CD4-positive, alpha-beta T cell treated with Interferon gamma for 1 hour (primary cell): ENCODE measurements around the gene TBCD.

Source experiments
- DNase-seq: peaks from one replicate; pipeline ENCODE4 v3.0.0-alpha.2; 2020

The TBCD gene

DNA sequence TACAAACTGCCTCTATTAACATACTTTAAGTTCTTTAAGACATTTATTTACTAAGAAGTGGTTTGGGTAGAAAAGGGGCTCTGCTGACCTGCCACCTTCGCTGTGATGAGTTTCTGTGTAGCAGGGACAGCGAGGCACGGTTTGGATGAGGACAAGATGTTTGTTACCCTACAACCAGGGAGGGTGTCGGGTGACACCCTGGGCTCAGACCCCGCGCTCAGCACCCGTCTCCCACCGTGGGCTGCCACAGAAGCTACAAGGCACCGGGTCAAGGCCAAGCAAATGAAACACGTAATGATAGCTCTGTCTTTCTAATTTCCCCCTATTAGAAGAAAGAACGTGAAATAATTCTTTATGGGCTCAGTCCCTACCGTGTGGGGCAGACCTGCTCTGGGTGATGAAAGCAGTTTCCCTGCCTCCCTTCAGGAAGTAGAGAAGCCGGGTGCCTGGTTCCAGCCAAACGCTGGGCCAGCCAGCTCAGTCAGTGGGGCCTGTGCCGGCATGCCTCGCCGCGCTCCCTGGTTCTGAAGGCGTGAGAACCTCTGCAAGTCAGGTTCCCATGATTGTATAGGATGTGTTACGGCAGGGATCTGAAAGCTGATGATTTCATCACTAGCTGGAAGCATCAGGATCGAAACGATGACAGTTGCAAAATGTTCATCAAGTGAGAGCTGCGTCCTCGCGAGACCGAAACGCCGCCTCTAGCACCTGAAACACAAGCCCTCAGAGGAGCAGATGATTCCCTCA lies 84.1 kb downstream of the TBCD start:
- no peak for DNase-seq

DNA sequence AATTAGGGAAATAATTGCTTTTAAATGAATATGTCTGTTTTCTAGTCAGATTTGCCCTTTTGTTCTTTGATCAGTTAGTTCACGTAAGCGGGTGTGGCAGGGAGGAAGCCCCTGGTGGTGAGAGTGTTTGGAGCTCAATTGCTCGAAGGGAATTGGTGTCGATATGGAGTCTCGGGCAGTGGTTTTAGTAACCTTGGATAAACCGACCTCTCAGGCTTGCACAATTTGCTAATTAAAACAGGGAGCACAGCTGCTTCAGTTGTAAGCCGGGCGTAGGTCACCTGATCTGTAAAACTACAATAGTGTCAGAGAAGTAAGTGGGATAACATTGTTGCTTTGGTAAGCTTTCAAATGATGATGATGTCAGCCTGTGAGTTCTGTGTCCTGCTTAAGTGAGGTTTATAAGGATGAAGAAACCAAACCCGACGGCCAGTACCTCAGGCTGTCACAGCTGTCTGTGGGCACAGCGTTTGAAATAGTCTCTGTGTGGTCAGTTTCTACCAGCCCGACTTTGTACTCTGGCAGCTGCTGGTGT lies 85.0 kb downstream of the TBCD start:
- no peak for DNase-seq

DNA sequence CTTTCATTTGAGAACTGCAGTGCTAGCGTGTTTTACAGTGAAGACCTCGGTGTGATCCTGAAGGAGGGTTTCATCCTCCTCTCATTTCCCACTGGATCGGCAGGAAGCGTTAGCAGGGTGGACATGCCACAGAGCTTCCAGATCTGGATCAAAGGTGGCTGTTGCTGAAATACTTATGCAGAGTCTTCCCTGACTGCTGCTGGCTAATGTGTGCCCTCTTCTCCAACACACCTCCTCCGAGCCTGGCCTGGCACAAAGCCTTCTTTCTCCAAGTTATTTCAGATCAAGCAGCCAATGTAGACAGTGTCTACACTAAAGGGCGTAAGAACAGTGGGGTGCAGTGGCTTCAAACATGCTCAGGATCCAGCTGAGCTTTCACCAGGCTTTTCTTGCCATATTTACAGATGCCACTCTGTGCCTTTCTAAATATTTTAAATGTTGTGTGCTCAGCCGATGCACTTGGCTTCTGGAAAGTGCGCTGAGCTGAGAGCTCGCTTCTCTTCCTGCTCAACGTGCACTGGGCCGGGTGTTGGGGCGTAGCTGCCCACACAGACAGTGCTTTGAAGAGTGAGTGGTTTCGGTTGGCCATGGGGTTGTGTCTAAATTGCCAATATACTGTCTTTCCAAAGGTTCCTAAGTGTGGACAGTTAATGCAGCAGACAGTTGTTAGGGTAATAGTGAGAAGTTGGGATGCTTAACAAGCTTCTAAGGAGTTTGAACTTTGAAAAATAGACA lies 85.9 kb downstream of the TBCD start:
- DNase-seq = no peak

DNA sequence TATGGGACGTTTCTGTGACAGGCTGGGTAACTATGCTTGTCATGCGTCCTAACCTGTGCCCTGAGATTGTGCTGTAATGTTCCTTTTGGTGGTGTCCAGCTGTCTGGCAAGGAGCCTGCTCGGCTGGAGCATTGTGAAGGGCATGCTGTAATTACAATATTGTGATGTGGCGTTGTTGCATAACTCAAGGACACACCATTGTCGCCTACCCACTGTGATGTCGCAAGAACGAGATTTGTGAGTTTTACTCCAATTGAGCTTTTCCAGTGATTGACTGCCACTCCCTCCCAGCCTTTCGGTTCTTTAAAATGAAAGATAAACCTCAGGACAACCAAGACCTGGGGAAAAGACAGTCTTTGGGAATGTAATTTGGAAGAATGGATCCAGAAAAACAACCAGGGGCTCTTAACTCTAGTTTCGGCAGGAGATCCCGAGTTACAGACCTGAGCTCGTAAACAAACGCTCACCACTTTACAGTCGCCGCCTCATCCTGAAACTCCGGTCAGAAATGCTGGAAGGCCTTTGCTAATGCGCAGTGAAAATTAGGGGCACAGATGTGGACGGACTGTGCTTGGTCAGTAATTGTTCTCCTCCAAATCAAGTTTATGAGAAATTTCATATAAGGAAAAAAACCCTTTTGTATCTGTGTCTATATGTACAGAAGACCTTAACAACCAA lies 86.7 kb downstream of the TBCD start:
- DNase-seq = peak; percentile 33

DNA sequence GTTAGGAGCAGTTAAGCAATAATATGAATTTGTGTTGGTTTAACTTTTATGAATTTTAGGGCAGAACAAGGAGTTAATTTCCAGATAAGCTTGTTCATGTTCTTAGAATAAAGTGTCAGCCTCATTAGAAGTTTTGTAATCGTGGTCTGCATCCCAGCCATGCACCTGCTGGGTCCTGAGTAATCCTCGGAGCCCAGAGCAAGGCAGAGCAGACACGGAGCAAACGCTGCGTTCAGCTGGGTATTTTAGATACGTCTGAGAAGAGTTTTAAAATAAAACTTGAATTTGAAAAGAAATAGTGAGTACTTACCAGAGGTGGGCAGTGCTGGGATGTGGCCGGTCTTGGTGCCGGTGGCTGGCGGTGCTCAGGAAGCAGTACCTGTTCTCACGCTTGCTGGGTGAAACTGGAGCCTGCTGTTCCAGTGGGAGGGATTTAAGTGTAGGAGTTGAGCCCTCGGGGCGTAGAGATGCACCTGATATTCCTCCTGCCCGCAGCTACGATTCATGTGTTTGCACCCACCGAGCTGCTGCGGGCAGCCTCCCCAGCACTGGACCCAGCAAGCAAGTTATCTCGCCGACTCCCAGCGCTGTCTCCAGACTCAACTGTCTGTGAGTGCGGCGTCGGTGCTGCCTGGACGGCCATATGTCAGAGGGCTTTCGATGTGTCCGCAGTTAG lies 87.9 kb downstream of the TBCD start, which contains the start of gene ZNF750:
TSS of gene ZNF750 (minus strand) at position 406 of the 676 bp plus-strand sequence. CDS start 7,568 bp downstream, outside the sequence.
- no peak for DNase-seq

DNA sequence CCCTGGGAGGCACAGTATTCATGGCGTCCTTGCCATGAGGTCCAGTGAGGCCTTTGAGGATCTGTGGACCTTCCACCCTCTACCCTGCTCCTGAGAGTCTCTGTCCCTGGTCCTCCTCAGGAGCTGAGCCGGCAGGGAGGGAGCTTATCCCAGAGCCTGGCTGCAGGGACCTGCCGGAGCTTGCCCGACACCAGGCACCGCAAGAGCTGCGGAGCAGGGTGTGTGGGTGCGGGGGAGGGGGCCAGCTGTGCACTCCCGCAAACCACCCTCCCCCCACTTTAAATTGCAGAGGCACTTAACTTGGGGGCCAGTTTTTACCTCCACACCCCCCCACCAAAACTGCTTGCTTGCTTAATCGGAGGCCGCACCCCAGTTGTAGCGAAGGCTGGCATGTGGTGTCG lies 88.6 kb downstream of the TBCD start:
- no peak for DNase-seq

DNA sequence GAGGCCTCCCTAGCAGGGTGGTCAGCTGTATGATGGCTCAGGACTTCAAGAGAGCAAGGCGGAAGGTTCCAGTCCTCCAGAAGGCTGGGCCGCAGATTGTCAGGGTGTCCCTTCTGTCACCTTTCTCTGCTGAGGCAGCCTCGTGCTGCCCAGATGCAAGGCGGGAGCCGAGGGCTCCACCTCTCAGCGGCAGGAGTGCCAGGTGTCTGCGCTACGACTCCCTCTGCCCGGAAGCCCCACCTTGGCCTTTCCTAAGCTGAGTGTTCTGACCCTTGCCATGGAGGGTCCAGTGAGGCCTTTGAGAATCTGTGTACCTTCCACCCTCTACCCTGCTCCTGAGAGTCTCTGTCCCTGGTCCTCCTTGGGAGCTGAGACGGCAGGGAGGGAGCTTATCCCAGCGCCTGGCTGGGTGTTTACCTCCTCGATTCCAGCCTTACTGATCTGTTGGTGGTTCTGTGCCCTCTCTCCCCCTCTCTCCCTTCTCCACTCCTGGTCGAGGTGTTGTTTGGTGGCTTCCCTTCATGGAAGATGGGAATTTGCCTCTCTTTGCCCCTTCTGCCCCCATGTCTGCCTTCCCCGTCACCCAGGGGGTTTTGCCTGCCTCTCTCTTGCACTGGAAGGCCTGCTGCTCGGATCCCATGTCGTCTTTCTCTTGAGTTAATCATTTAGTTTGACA lies 90.2 kb downstream of the TBCD start:
- DNase-seq = no peak

DNA sequence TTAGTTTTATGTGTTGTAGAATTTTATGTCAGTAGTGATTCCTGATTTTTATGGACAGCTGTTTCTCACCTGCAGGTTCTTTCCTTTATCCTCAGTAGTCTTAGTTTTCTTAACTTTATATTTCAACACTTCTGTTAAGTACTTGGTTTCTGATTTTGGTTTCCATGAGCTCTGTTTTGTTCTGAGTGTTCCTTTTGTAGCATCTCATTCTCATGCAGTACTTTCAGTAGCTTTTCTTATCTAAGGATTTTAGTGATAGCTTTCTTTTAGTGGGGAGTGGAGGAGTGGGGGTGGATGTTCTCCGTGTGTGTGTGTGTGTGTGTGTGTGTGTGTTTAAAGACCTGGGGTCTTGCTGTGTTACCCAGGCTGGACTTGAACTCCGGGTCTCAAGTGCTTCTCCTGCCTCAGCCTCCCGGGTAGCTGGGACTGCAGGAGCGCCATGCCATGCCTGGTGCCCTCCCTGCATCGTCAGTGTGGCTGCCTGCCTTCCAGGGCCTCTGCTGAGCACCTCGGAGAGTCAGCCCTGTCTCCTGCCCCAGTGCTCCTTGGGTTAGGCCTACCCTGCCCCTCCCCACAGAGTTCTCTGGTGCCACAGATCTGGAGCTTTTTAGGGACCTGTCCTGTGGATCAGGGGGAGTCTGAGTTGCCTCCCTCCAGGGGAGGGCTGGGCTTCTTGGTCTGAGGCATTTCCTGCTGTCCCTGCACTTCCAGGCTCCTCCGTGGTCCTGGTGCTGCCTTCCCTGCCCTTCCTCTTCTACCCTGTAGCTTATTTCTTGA lies 92.2 kb downstream of the TBCD start:
- no peak for DNase-seq

DNA sequence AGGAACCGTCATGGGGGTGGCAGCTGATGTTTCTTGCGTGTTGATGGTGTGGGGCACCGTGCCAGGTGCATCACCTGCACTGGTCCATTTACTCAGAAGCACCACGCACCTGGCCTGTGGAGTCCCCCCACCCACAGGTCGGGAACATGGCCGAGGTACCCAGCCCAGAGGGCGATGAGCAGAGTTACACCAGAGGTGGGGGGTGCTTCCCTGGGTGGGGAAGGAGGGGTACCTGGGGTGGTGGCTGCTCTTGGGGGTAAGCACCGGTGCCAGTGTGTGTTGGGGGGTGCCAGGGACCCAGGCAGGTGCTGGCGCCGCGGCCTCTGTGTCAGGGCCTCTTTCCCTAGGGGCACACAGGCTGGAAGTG lies 92.9 kb downstream of the TBCD start:
- DNase-seq = no peak

DNA sequence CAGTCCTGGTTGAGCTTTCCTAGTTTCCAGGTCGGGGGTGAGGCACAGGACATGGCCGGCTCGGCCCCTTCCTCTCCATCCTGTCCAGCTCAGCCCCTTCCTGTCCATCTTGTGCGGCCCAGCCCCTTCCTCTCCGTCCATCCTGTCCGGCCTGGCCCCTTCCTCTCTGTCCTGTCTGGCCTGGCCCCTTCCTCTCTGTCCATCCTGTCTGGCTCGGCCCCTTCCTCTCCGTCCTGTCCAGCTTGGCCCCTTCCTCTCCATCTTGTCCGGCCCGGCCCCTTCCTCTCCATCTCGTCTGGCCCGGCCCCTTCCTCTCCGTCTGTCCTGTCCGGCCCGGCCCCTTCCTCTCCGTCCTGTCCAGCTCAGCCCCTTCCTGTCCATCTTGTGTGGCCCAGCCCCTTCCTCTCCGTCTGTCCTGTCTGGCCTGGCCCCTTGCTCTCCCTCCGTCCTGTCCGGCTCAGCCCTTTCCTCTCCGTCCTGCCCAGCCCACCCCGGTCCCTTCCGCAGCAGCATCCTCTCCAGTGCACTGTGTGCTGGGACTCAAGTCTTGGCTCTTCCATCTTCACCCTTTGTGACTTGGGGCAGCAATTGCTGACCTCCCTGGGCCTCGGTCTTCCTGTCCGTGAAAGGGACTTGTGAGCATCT lies 93.4 kb downstream of the TBCD start:
- DNase-seq = no peak

DNA sequence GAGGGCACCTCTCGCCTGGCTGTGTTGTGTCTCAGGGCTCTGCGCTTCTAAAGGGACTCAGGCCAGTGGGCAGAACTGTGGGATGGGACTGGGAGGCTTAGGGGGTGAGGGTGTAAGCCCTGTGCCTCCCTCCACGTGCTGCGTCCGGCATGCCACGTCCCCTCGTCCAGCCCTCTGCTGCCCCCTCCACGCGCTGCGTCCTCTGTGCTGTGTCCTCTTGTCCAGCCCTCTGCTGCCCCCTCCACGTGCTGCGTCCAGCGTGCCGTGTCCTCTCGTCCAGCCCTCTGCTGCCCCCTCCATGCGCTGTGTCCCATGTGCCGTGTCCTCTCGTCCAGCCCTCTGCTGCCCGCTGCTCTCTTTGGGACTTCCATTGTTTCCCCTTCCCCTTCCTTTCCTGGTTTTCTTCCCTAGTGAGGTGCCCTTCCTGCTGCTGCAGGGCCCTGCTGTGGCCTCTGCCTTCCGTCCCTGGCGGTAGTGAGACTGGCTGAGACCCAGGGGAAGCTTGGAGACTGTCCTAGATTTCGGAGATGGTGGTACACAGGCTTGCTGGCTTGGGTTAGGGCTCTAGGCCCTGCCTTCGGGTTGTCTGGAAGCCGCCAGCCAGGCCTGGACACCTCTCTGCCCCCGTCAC lies 94.3 kb downstream of the TBCD start:
- DNase-seq = no peak

DNA sequence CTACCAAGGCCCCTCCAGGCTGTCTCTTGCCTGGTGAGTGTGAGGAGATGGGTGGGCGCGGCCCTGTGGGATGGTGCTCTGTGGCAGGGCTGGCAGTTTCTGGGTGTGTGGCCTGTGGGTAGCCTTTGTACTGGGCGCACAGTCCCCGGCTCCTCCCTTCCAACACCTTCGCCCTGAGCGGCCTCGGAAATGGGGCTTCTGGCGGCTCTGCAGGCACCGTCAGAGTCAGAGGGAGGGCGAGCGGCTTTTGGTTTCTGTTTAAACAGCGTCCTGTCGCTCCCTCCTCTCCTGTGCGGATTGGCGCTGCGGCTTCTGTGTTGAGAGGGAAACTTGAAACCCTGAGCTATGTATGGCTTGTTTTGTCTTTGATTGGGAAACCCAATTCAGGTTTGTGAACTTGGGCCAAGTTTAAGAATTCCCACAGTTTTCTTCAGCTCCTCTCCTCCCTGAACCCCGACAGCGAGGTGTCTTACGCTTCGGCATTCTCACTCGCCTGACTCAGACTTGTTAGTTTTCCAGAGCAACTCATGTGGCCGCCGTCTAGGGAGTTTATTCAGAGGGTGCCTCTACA lies 96.2 kb downstream of the TBCD start:
- DNase-seq = peak; percentile 51

DNA sequence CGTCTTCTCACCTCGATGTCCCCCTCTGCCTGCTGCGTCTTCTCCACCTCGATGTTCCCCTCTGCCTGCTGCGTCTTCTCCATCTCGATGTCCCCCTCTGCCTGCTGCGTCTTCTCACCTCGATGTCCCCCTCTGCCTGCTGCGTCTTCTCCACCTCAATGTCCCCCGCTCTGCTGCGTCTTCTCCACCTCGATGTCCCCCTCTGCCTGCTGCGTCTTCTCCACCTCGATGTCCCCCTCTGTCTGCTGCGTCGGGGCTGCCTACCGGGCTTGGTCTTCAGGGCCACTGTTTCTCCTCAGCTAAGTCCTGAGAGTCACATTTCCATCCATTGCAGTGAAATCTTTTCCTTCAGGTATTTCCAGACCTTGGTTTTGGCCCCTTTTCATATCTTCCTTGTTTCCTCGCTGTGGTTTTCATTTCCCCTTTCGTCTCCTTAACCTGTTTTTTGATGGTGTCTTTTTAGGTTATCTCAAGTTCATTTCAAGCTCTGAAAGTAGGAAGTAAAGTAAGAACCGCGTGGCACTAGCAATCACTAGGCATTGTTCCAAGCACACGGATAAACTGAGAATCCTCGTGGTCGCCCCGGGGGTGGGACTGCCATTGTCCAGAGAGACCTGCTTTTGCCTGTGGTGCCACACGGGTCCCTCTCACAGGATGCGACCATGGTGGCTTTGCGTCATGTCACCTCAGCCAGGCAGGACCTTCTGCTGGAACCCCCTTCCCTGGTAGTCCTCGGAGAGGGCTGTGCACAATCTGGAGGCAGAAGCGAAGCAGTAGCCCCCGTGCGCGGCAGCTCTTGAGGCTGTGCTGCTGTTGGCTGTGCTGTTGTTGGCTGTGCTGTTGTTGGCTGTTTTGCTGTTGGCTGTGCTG lies 97.4 kb downstream of the TBCD start:
- DNase-seq = no peak

DNA sequence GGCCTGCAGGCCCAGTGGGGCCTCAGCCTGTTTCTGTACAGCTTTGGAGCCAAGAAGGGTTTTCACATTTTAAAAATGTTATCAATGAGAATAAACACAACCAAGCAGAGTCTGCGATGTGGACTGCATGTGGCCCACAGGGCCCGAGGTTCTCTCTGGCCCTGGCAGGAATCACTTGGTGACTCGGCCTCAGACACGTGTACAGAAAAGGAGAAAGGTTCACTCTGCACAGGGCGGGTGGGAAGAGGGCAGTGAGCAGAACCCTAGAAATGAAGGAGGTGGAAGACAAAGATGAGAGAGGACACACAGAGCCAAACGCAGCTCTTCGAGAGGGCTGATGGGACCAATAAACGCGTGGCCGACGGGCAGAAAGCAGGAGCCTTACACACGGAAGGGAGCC lies 99.5 kb downstream of the TBCD start:
- no peak for DNase-seq

DNA sequence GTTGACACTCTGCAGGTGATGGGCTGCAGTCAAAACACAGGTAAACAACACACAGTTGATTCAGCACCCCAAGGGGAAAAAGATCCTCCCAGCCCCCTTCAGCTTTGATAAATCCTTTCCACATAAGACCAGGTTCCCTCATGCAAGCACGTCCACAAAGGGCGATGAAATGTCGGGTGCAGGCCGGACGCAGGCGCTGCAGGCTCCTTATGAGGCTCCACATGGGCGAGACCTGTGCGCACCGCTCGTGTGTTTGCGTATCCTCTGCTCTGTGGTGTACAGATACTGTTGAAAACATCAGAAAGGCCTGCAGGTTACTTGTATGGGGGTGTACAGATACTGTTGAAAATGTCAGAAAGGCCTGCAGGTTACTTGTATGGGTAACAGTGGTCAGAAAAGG lies 102.4 kb downstream of the TBCD start:
- no peak for DNase-seq

DNA sequence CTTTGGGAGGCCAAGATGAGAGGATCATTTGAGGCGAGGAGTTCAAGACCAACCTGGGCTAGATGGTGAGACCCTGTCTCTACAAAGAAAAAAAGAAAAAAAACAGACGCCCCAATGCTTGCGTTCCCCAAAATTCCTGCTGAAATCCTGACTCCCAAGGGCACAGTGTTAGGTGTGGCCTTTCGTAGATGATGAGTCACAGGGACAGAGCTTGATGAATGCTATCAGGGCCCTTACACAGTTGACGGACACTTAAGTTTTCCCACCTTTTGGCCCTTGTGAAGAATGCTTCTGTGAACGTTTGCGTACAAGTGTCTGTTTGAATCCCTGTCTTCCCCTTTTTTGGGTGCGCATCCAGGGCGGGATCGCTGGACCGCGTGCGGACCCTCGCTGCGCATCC lies 104.5 kb downstream of the TBCD start:
- DNase-seq = no peak

DNA sequence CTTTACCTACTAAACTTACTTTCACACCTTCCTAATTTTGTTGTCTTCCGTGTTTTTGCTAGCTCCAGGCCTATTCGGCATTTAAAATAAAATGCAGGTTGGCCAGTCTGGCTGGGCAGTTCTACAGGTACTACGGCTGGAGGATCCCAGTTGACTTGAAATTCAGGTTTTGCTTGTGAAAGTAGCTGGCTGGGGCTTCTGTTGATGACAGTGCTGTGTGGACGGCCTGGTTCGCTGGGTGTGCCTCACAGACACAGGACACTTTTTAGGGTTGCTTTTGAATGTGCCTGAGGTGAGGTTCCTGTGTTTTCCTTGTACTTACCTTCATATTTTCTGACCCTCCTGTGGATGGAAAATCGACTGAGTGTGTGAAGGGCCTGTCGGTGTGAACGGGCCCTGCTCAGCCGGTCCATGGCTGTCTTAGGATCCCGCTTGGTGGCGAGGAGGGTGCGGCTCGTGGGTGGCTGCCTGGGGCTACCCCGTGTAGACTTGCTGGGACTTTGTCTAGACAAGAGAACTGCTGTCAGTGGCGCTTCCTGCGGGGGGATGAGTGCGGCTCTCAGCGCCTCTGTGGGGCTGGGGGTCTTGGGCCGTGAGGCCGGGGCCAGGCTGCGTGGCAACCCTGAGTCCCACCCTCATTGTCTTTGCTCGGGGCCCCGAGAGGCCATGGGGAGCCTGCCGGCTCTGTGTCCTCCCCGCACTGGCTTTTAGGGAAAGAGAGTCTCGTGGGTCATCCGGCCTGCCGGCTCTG lies 106.7 kb downstream of the TBCD start:
- peak; percentile 31 for DNase-seq
